ENCODE results near the gene CCDC158.

CCDC158 gene

DNA sequence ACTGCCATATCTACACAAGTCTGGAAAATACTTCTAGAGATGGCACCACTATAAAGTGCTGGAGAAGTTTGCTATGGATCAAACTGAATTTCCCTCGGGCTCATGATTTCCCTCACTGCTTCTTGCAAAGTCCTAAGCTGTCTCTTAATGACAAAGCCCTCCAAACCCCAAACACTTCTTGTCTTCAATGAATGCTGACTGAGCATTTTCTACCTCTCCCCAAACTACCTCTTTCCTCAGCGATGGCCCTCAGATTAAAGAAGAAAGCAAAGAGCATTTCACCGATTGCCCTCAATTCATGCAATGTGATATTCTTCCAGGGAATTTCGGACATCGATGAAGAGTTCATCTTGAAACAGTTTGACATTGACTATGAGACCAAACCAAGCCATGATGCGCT, 149.7 kb downstream of the CCDC158 start:
- no peak for TF ChIP-seq CTCF (IDR thresholded peaks at IDR 0.05)
- Mint-ChIP-seq H3K4me1 (peaks cover 9% of the 10 kb centered on the region), H3K27ac (no peak overlapping the region), H3K9me3 (no peaks in the 10 kb centered on the region), H3K4me3 (no peak overlapping the region), H3K27me3 (ENCODE audit: low read depth, poor library complexity) (peaks cover 14% of the 10 kb centered on the region), H3K36me3 (ENCODE audit: low read depth) (no peaks in the 10 kb centered on the region)
- DNase-seq = no peak

DNA sequence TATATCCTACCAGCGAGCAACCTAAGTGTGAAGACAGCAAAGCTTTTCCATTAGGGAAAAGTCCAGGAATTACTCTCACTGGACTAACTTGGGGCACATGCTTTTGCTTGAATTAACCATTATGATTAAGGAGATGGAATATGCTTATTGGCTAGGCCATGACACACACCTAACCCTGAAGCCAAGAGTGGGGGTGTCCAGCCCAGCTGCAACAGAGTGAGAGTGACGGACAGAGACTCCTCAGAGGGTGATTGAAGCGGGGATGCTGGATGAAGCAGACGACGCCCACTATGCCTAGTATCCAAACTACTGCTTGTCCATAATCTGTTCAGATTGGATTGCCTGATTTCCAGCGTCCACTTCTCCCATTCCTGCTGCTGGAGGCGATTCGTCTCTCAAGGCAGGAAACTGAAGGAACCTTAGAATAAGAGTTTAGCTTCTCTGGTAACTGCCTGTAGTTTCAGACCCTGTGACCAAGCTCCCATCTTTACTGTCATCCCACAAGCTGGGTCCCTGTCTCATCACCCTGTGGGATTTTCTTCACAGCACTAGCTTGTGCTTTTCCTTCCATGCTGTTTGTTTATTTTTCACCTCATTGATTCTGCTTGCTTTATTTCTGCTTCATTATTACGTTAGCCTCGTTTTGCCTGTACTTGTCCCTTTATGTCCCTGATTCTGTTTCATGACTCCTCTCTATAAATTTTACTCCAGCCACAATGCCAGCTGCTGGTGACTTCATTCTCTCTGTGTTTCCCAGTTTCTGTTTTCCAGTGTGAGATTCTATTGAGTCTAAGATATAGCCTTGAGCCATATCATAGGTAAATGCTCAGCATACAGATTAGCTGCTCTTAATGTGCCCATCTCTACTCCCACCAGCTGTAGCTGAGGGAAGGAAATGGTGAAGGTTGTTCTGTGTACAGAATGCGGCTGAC, 150.4 kb downstream of the CCDC158 start:
- Mint-ChIP-seq H3K36me3 (ENCODE audit: low read depth) (no peaks in the 10 kb centered on the region), H3K9me3 (no peaks in the 10 kb centered on the region), H3K27me3 (ENCODE audit: low read depth, poor library complexity) (peaks cover 9% of the 10 kb centered on the region), H3K4me1 (peaks cover 9% of the 10 kb centered on the region), H3K4me3 (no peak overlapping the region), H3K27ac (no peak overlapping the region)
- no peak for DNase-seq
- no peak for TF ChIP-seq CTCF (IDR thresholded peaks at IDR 0.05)

DNA sequence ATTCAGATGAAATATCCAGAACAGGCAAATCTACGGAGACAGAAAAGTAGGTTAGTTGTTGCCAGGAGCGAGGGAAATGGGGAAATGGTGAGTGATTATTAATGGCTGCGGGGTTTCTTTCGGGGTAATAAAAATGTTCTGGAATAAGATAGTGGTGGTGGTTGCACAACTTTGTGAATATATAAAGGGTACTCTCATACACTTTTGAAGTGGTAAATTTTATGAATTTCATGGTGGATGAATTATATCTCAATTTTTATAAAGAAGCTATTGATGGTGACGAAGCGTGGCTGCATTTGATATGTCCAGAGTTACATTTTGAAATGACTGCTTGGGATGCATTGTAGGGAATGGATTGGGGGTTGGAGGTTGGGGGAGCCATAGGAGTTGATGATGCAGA, 153.1 kb downstream of the CCDC158 start:
- Mint-ChIP-seq H3K27ac (no peak overlapping the region), H3K4me1 (peaks cover 9% of the 10 kb centered on the region), H3K4me3 (no peak overlapping the region), H3K36me3 (ENCODE audit: low read depth) (no peaks in the 10 kb centered on the region), H3K9me3 (no peaks in the 10 kb centered on the region), H3K27me3 (ENCODE audit: low read depth, poor library complexity) (peaks cover 3% of the 10 kb centered on the region)
- TF ChIP-seq CTCF (IDR thresholded peaks at IDR 0.05) = no peak
- no peak for DNase-seq

DNA sequence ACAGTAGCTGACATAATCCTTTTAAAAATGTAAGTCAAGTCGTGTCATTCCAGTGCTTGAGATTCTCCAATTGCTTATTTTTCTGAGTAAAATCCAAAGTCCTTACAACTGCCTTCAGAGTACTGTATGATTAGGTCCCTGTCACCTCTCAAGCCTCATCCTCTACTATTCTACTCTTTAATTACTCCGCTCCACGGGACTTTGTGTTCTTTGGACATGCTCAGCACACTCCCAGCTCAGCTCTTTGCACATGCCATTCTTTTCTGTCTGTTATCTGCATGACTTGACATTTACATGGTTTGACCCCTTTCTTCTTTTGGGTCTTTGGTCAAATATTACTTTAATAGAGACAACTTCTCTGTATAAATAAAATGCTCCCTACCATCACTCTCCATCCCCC, 154.3 kb downstream of the CCDC158 start:
- Mint-ChIP-seq H3K27me3 (ENCODE audit: low read depth, poor library complexity) (peaks cover 3% of the 10 kb centered on the region), H3K36me3 (ENCODE audit: low read depth) (no peaks in the 10 kb centered on the region), H3K9me3 (no peaks in the 10 kb centered on the region), H3K27ac (no peak overlapping the region), H3K4me3 (no peak overlapping the region), H3K4me1 (peaks cover 9% of the 10 kb centered on the region)
- no peak for DNase-seq
- TF ChIP-seq CTCF (IDR thresholded peaks at IDR 0.05) = no peak

- Mint-ChIP-seq H3K4me1 (peaks cover 6% of the 10 kb centered on the region), H3K4me3 (no peak overlapping the region), H3K27ac (no peak overlapping the region), H3K9me3 (peaks cover 2% of the 10 kb centered on the region), H3K36me3 (ENCODE audit: low read depth) (no peaks in the 10 kb centered on the region), H3K27me3 (ENCODE audit: low read depth, poor library complexity) (peaks cover 9% of the 10 kb centered on the region)
- no peak for DNase-seq
- TF ChIP-seq CTCF (IDR thresholded peaks at IDR 0.05) = no peak
Measured at GRCh38 chr4:76265631-76266218, 155.2 kb downstream of the CCDC158 start.
